ENCODE results near the gene DBX2.
"Not testable (repeated sequence)": the region's sequence is repeated elsewhere in the genome, so short reads cannot be mapped to it uniquely, and the experiment has no call there.

- TF ChIP-seq, protein P1, sequence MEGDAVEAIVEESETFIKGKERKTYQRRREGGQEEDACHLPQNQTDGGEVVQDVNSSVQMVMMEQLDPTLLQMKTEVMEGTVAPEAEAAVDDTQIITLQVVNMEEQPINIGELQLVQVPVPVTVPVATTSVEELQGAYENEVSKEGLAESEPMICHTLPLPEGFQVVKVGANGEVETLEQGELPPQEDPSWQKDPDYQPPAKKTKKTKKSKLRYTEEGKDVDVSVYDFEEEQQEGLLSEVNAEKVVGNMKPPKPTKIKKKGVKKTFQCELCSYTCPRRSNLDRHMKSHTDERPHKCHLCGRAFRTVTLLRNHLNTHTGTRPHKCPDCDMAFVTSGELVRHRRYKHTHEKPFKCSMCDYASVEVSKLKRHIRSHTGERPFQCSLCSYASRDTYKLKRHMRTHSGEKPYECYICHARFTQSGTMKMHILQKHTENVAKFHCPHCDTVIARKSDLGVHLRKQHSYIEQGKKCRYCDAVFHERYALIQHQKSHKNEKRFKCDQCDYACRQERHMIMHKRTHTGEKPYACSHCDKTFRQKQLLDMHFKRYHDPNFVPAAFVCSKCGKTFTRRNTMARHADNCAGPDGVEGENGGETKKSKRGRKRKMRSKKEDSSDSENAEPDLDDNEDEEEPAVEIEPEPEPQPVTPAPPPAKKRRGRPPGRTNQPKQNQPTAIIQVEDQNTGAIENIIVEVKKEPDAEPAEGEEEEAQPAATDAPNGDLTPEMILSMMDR (conservative IDR thresholded peaks at IDR 0.05; ENCODE audit: low read depth in 2 of 2): not testable (repeated sequence)
- TF ChIP-seq JUNB (IDR thresholded peaks at IDR 0.05; ENCODE audit: unreplicated experiment); EZH2 (IDR thresholded peaks at IDR 0.05; ENCODE audit: low read depth, unreplicated experiment); ETS1 (IDR thresholded peaks at IDR 0.05); EZH2phosphoT487 (IDR thresholded peaks at IDR 0.05; ENCODE audit: unreplicated experiment): not testable (repeated sequence)
- TF ChIP-seq, protein P2, sequence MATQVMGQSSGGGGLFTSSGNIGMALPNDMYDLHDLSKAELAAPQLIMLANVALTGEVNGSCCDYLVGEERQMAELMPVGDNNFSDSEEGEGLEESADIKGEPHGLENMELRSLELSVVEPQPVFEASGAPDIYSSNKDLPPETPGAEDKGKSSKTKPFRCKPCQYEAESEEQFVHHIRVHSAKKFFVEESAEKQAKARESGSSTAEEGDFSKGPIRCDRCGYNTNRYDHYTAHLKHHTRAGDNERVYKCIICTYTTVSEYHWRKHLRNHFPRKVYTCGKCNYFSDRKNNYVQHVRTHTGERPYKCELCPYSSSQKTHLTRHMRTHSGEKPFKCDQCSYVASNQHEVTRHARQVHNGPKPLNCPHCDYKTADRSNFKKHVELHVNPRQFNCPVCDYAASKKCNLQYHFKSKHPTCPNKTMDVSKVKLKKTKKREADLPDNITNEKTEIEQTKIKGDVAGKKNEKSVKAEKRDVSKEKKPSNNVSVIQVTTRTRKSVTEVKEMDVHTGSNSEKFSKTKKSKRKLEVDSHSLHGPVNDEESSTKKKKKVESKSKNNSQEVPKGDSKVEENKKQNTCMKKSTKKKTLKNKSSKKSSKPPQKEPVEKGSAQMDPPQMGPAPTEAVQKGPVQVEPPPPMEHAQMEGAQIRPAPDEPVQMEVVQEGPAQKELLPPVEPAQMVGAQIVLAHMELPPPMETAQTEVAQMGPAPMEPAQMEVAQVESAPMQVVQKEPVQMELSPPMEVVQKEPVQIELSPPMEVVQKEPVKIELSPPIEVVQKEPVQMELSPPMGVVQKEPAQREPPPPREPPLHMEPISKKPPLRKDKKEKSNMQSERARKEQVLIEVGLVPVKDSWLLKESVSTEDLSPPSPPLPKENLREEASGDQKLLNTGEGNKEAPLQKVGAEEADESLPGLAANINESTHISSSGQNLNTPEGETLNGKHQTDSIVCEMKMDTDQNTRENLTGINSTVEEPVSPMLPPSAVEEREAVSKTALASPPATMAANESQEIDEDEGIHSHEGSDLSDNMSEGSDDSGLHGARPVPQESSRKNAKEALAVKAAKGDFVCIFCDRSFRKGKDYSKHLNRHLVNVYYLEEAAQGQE (IDR thresholded peaks at IDR 0.05; ENCODE audit: unreplicated experiment): not testable (repeated sequence)
Measured at GRCh38 chr12:45095417-45095816, 44.5 kb upstream of the DBX2 start.
